ENCODE results near the gene MRPL48.

The MRPL48 gene

GRCh38 chr11:73907191-73907590 lies 119.5 kb downstream of the MRPL48 start:
- DNase-seq, result no peak

- no peak for DNase-seq
Observed at GRCh38 chr11:73912026-73912425, 124.4 kb downstream of the MRPL48 start.

- no peak for DNase-seq
Observed at GRCh38 chr11:73913472-73913871, 125.8 kb downstream of the MRPL48 start.

- DNase-seq, result no peak
Observed at GRCh38 chr11:73914284-73914683, 126.6 kb downstream of the MRPL48 start.
